Activated CD4-positive, alpha-beta T cell treated with anti-CD3 and anti-CD28 coated beads for 1 hour (primary cell): ENCODE results near the gene BRCA1.
A peak's percentile ranks its signal among the peaks of the same experiment; 100 is the strongest.
"Not testable (repeated sequence)": the region's sequence is repeated elsewhere in the genome, so short reads cannot be mapped to it uniquely, and the experiment has no call there.

ENCODE experiments used
- DNase-seq: peaks from one replicate; pipeline ENCODE4 v3.0.0-alpha.2; 2020

Gene BRCA1

DNA sequence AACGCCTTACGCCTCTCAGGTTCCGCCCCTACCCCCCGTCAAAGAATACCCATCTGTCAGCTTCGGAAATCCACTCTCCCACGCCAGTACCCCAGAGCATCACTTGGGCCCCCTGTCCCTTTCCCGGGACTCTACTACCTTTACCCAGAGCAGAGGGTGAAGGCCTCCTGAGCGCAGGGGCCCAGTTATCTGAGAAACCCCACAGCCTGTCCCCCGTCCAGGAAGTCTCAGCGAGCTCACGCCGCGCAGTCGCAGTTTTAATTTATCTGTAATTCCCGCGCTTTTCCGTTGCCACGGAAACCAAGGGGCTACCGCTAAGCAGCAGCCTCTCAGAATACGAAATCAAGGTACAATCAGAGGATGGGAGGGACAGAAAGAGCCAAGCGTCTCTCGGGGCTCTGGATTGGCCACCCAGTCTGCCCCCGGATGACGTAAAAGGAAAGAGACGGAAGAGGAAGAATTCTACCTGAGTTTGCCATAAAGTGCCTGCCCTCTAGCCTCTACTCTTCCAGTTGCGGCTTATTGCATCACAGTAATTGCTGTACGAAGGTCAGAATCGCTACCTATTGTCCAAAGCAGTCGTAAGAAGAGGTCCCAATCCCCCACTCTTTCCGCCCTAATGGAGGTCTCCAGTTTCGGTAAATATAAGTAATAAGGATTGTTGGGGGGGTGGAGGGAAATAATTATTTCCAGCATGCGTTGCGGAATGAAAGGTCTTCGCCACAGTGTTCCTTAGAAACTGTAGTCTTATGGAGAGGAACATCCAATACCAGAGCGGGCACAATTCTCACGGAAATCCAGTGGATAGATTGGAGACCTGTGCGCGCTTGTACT, at the start of gene BRCA1:
BRCA1 (minus strand) TSS at position 232 of the 834 bp plus-strand sequence. CDS start 1,268 bp downstream, outside the sequence.
- DNase-seq: peak; percentile 86

DNA sequence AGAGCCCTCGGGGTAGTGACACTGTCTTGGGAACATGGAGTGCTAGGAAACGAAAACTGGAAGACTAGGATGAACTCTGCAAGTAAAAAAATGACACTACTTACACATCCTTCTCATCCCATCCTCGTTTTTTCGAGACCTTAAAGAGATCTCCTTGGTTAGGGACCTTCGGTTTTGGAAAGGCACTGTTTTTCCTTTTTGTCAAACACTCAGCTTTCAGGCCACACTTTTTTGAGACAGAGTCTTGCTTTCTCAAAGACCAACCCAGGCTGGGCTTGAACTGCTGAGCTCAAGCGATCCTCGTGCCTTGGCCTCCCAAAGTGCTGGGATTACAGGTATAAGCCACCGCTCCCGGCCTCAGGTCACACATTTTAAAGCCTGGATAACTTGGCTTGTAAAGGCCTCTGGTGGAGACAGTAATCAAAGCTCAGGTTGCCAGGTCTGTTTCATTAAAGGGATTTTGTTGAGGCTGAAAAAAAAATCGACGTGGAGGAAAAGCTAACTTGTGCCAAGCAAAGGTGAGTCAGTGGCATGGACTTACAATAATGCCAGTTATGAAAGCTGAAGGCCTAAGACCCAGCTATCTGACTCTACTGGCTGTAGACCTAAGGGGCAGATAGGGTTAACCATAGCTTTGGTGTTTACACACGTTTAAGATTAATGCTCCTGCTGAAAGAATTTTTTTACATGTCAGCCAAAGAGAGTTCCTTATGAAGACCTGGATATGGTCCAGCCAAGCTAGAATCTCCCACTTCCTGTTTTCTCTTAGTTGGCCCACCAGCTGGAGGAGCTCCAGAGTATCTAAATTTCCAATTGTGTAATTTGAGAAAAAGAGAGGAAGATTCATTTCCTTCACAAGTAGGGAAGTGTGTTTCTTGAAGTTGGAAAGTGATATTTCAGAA, 46.7 kb upstream of the BRCA1 start:
- DNase-seq: no peak

DNA sequence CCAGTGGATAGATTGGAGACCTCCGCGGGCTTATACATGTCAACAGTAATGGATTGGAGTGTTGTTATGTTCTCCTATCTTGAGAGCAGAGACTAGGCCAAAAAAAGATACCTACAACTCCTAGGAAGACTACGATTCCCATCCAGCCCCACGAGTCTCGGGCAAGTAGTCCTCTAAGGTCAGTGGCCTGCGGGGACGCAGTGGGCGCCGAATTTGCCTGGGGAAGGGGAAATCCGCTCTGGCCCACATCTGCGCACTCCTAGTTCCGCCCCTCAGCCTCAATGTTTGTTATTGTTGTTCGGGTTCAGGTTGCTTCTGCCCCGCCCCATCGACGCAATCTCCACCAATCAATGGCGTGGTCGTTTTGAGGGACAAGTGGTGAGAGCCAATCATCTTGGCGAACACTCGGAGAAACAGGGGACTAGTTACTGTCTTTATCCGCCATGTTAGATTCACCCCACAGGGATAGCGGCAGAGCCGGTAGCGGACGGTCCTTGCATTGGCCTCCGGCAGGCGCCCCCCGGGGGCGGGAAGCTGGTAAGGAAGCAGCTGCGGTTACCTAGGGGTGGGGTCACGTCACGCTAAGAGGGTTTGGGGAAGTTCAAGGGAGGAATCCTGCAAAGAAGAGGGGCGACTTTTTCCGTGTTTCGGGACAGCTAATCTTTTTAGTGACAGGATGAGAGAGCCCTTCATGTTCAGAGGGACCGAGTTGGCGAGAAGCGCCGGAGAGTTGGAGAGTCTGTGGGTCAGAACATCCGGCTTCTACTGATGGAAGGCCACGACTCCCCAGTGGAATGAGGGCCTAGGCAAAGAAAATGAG, 45.8 kb upstream of the BRCA1 start, which contains the start of gene NBR1:
NBR1 (plus strand) TSS at position 449 of the 820 bp plus-strand sequence. CDS start 4,586 bp downstream, outside the sequence.
- peak; percentile 91 for DNase-seq

DNA sequence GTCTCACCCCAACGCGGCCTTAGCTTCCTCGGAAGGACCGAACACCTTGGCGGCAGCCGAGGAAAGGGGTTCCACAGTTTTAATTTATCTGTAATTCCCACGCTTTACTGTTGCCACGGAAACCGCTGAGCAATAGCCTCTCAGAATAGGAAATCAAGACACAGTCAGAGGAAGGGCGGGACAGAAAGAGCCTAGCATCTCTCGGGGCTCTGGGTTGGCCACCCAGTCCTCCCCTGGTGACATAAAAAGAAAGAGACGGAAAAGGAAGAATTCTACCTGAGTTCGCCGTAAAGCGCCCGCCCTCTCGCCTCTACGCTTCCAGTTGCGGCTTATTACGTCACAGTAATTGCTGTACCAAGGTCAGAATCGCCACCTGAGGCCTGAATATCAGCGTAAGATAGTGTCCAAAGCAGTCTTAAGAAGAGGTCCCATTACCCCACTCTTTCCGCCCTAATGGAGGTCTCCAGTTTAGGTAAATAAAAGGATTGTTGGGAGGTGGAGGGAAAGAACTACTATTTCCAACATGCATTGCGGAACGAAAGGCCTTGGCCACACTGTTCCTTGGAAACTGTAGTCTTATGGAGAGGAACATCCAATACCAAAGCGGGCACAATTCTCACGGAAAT, 45.1 kb upstream of the BRCA1 start:
- DNase-seq: peak; percentile 79

DNA sequence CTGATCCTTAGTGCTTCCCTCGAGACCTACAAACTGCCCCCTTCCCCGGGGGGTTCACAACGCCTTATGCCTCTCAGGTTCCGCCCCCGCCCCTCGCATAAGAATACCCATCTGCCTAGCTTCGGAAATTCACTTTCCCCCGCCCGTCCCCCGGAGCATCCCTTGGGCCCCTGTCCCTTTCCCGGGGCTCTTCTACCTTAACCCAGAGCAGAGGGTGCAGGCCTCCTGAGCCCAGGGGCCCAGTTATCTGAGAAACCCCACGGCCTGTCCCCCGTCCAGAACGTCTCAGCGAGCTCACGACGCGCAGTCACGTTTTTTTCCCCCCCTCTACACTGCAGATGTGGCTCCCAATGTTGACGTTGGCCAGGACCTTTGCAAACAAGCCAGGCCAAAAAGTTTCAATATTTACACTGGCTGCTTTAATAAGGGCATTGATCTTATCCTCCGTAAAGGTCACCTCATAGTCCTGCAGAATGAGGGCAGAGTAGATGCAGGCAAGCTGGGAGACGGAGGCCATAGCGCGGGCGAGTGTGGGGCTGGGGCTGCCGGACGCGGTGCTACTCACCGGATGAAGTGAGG, 44.5 kb upstream of the BRCA1 start:
- no peak for DNase-seq

- DNase-seq: not testable (repeated sequence)
These were observed 40.8 kb upstream of the BRCA1 start for GRCh38 chr17:43165971-43166370.

DNA sequence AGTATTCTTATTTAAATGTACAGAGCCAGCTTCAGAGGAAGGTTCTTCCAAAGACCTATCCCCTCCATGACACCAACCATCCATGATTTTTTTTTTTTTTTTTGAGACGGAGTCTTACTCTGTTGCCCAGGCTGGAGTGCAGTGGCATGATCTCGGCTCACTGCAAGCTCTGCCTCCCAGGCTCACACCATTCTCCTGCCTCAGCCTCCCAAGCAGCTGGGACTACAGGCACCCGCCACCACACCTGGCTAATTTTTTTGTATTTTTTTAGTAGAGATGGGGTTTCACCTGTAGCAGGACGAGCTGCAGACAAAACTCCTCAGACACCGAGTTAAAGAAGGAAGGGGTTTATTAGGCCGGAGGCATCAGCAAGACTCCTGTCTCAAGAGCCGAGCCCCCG, 34.8 kb upstream of the BRCA1 start:
- DNase-seq: not testable (repeated sequence)

- DNase-seq: not testable (repeated sequence)
These were observed 34.1 kb upstream of the BRCA1 start for GRCh38 chr17:43159232-43159631.

DNA sequence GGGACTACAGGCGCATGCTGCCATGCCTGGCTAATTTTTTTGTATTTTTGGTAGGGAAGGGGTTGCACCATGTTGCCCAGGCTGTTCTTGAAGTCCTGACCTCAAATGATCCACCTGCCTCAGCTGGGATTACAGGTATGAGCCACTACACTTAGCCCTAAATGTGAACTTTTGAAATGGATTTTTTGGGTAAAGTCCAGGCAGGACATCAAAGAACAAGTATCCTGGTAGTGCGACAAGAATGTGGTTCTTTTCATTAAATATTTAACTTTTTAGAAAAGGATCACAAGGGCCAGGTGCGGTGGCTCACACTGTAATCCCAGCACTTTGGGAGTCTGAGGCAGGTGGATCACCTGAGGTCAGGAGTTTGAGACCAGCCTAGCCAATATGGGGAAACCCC, 30.5 kb upstream of the BRCA1 start:
- DNase-seq: no peak

GRCh38 chr17:43153197-43153835, 28.2 kb upstream of the BRCA1 start:
- not testable (repeated sequence) for DNase-seq

GRCh38 chr17:43151880-43152456, 26.8 kb upstream of the BRCA1 start:
- no peak for DNase-seq

- DNase-seq: no peak
These were observed 21.5 kb upstream of the BRCA1 start for GRCh38 chr17:43146649-43147048.

GRCh38 chr17:43143201-43143600, 18.0 kb upstream of the BRCA1 start:
- no peak for DNase-seq

DNA sequence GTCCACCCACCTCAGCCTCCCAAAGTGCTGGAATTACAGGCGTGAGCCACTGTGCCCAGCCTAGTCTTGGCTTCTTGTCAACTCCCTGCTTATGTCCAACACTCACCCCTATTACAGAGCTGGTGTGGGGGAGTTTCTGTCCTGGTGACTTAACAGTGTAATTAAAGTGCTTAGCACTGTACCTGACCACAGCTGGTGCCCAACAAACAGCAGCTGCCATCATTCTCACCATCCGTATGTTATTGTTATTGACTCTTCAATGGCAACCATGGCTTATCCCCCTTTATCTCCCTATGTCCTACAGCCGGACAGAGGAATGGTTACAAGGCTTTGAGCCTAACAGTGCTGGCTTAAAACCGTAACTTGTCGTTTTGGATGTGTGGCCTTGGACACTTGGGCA, 17.0 kb upstream of the BRCA1 start:
- DNase-seq: no peak

GRCh38 chr17:43140396-43141332, 15.5 kb upstream of the BRCA1 start:
- DNase-seq: no peak

DNA sequence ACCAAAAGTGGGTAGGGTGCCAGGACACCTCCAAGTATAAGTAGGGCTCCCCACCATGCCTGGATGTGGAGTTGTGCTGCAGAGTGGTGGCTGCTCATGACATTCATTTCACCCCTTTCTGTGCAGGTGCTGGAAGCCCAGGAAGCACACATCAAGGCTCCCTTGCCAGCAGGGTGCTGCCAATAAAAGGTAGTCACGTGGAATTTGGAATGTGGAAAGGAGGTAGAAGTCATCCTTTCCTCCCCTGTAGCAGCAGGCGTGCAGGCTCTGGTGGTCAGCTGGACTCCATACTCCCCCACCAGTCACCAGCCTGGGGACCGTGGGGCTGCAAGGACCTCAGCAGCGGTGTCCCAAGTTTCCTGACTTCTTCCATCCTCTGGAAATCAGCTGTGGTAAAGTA, 13.4 kb upstream of the BRCA1 start:
- not testable (repeated sequence) for DNase-seq

GRCh38 chr17:43136574-43136973, 11.4 kb upstream of the BRCA1 start:
- not testable (repeated sequence) for DNase-seq

DNA sequence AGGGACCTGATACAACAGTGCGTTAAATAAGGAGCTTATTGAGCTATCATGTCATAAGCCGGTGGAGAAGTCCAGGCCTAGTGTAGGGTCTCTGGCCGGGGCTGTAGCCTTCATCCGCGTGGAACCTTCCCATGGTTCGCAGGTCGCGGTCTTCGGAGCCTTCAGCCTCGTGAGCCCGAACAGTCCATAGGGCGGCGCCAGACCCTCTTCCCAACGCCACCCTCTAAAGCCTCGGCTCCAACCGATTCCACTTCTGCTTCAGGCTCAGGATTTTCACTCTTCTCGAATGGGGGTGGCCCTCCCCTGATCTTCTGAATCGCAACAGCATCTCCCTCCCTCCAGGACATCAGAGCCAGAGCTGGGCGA, 10.3 kb upstream of the BRCA1 start:
- no peak for DNase-seq

- DNase-seq: no peak
These were observed 9.8 kb upstream of the BRCA1 start for GRCh38 chr17:43134774-43135453.
